Measurements from ENCODE around the gene DKKL1.

Gene DKKL1

DNA sequence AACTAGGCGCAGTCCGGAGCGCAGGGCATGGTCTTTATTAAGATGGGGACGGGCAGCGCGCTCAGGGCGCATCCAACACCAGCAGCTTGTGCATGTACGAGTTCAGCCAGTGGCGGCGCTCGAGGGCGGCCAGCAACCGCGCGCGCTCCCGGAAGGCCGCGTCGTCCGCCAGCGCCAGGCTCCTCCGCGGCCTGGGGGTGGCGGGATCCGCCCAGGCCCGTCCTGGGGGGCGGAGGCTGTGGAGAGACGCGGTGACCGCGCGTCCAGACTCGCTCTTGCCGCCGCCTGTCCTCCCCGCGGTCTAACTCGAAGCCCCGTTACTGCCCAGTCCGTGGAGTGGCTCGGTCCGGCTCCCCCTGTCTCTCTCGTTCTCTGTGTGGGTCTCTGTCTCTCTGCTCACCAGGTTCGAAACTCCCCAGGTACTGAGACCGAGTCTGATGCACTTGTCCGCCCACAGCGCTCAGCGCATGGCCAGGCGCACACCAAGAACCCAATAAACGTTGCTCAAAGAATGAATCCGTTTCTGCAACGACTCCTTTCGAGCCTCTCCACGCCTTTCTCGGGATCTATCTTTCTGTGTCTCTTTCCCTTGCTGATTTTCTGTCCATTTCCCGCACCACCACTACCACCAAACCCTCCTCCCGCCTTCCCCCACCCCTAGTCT lies 58.9 kb downstream of the DKKL1 start:
- FAIRE-seq (no peak), DNase-seq (ENCODE audit: insufficient read length, low spot score) (no peak)
- TF ChIP-seq POLR2A (IDR thresholded peaks at IDR 0.05; ENCODE audit: low read depth, low read length) = no peak

- FAIRE-seq (no peak), DNase-seq (ENCODE audit: insufficient read length, low spot score) (no peak)
- no peak for TF ChIP-seq POLR2A (IDR thresholded peaks at IDR 0.05; ENCODE audit: low read depth, low read length)
Measured at GRCh38 chr19:49423071-49423984, 59.7 kb downstream of the DKKL1 start, which contains the start of gene PTH2. PTH2 (minus strand) TSS chr19:49423441; CDS start chr19:49423339, 102 bp downstream.

DNA sequence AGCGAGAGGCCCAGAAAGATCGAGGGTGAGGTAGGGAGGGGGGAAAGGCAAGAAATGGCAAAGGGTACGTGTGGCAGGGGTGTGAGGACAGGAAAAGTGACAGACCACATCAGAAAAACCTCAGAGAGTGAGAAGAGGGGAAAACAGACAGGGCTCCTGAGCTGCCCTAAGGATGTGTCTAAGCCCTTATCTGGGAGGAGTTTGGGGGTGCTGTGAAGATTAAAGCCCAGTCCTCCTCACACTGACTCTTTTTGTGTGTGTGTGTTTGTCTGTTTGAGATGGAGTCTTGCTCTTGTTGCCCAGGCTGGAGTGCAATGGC lies 60.3 kb downstream of the DKKL1 start:
- no peak for FAIRE-seq

More for the DNA sequence above, 60.3 kb downstream of the DKKL1 start:
- no peak for TF ChIP-seq POLR2A (IDR thresholded peaks at IDR 0.05; ENCODE audit: low read depth, low read length)
- DNase-seq (ENCODE audit: insufficient read length, low spot score) = no peak
